Measurements from ENCODE around the gene PFN2. TPM values are rescaled to one million over a fixed set of nuclear protein-coding genes. Genes with fewer than 3 reads are reported as not detected.
"Not testable (repeated sequence)": the region's sequence is repeated elsewhere in the genome, so short reads cannot be mapped to it uniquely, and the experiment has no call there.

PFN2 gene
- total and polyA plus RNA-seq, 2 donors from 2014 or later: 93.2 to 253 TPM

DNA sequence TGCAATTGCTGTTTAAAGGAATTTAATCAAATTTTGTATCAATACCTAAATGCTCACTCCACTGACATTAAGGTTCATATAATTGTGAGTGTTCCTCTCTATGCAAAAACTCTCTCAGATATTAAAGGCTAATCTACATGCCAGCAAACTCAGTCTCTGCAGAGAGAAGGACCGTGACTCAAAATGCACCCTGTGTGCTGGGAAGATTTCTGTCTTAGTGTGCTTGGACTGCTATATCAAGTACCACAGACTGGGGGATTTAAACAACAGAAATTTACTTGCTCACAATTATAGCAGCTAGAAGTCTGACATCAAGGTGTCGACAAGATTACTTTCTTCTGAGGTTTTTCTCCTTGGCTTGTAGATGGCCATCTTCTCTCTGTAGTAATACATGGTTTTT, 18.6 kb upstream of the PFN2 start:
- TF ChIP-seq, protein P1, sequence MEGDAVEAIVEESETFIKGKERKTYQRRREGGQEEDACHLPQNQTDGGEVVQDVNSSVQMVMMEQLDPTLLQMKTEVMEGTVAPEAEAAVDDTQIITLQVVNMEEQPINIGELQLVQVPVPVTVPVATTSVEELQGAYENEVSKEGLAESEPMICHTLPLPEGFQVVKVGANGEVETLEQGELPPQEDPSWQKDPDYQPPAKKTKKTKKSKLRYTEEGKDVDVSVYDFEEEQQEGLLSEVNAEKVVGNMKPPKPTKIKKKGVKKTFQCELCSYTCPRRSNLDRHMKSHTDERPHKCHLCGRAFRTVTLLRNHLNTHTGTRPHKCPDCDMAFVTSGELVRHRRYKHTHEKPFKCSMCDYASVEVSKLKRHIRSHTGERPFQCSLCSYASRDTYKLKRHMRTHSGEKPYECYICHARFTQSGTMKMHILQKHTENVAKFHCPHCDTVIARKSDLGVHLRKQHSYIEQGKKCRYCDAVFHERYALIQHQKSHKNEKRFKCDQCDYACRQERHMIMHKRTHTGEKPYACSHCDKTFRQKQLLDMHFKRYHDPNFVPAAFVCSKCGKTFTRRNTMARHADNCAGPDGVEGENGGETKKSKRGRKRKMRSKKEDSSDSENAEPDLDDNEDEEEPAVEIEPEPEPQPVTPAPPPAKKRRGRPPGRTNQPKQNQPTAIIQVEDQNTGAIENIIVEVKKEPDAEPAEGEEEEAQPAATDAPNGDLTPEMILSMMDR (IDR thresholded peaks at IDR 0.05; ENCODE audit: borderline replicate concordance, extremely low read depth, insufficient read depth): no peak
- H3K4me3 ChIP-seq (ENCODE audit: low read length in 3 of 3): no peak overlapping the region
- no peak overlapping the region for H3K27ac ChIP-seq (ENCODE audit: low read depth in 2 of 2, low read length in 2 of 2)
- intact Hi-C loops (cut with DNase I): no loop called here
- DNase-seq: no peak
- H3K4me1 ChIP-seq (ENCODE audit: control insufficient read depth in 2 of 3, insufficient read depth in 2 of 3, low read depth in 1 of 3, low read length in 3 of 3): no peaks in the 10 kb centered on the region
- no peaks in the 10 kb centered on the region for H3K27me3 ChIP-seq (ENCODE audit: control insufficient read depth, insufficient read depth, low read length)
- no peak for FAIRE-seq
- no peak overlapping the region for H3K9ac ChIP-seq (ENCODE audit: low read length in 3 of 3)
- no peaks in the 10 kb centered on the region for H3K36me3 ChIP-seq (ENCODE audit: control insufficient read depth in 2 of 3, insufficient read depth in 3 of 3, low read length in 3 of 3)
- no peaks in the 10 kb centered on the region for H3K9me3 ChIP-seq (ENCODE audit: control insufficient read depth in 2 of 3, insufficient read depth in 1 of 3, low read length in 3 of 3)

DNA sequence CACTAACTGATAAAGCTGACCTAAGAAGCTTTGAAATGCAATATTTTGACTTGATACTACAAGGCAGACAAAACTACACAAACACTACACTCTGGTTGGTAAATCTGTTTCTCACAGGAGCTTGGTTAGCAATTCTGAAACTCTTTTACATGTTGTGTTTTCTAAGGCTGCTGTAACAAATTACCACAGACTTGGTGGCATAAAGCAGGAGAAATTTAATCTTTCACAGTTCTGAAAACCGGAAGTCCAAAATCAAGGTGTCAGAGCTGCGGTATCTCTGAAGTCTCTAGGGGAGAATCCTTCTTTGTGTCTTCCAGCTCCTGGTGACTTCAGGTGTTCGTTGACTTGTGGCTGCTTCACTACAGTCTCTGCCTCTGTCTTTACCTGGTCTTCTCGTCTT, 12.9 kb upstream of the PFN2 start:
- no peaks in the 10 kb centered on the region for H3K9me3 ChIP-seq (ENCODE audit: control insufficient read depth in 2 of 3, insufficient read depth in 1 of 3, low read length in 3 of 3)
- H3K9ac ChIP-seq (ENCODE audit: low read length in 3 of 3): no peak overlapping the region
- no peaks in the 10 kb centered on the region for H3K36me3 ChIP-seq (ENCODE audit: control insufficient read depth in 2 of 3, insufficient read depth in 3 of 3, low read length in 3 of 3)
- intact Hi-C loops (cut with DNase I): no loop called here
- no peak for DNase-seq
- H3K4me3 ChIP-seq (ENCODE audit: low read length in 3 of 3): no peak overlapping the region
- no peak overlapping the region for H3K27ac ChIP-seq (ENCODE audit: low read depth in 2 of 2, low read length in 2 of 2)
- H3K4me1 ChIP-seq (ENCODE audit: control insufficient read depth in 2 of 3, insufficient read depth in 2 of 3, low read depth in 1 of 3, low read length in 3 of 3): no peaks in the 10 kb centered on the region
- no peaks in the 10 kb centered on the region for H3K27me3 ChIP-seq (ENCODE audit: control insufficient read depth, insufficient read depth, low read length)
- FAIRE-seq: no peak
- TF ChIP-seq, protein P1 (IDR thresholded peaks at IDR 0.05; ENCODE audit: borderline replicate concordance, extremely low read depth, insufficient read depth): no peak

DNA sequence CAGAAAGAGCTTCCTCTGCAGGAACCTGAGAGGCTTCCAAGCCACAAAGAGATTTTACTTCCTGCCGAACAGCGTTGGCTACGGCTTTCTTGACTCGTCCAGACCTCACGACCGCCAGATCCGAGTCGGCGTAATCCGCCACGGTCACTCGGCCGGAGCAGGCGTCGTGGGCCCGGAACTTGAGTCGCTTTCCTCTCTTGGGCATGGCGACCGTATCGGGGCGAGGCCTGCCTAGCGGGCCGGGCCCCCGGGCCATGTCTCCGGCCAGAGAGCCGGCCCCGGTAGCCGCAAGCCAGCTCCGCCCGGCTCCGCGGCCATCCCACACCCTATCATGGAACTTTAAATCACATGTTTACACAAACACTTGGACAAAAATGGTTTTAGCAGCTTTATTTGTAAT, 12.4 kb upstream of the PFN2 start:
- H3K36me3 ChIP-seq (ENCODE audit: control insufficient read depth in 2 of 3, insufficient read depth in 3 of 3, low read length in 3 of 3); H3K27ac ChIP-seq (ENCODE audit: low read depth in 2 of 2, low read length in 2 of 2); FAIRE-seq; H3K4me3 ChIP-seq (ENCODE audit: low read length in 3 of 3); H3K9ac ChIP-seq (ENCODE audit: low read length in 3 of 3); DNase-seq; intact Hi-C loops (cut with DNase I); H3K4me1 ChIP-seq (ENCODE audit: control insufficient read depth in 2 of 3, insufficient read depth in 2 of 3, low read depth in 1 of 3, low read length in 3 of 3); H3K9me3 ChIP-seq (ENCODE audit: control insufficient read depth in 2 of 3, insufficient read depth in 1 of 3, low read length in 3 of 3); H3K27me3 ChIP-seq (ENCODE audit: control insufficient read depth, insufficient read depth, low read length): not testable (repeated sequence)

DNA sequence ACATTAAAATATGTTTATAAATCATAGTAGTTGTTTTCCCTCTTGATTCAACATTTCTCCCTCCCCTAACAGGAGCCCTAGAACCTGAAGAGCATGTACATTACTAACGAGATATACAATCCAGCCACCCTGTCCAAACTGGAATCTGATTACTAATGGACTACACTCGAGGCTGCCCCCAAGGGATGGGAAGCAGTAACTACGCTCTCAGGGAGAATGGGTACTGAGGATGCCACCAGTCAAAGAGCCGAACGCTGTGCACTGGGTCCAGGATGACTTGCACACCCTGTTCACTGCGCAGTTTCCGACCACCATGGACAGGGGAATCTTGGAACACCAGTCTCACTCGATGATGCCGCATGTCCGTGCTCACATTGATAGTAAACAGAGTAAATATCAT, 11.3 kb upstream of the PFN2 start:
- H3K9ac ChIP-seq (ENCODE audit: low read length in 3 of 3); H3K27me3 ChIP-seq (ENCODE audit: control insufficient read depth, insufficient read depth, low read length); H3K9me3 ChIP-seq (ENCODE audit: control insufficient read depth in 2 of 3, insufficient read depth in 1 of 3, low read length in 3 of 3); FAIRE-seq; H3K4me1 ChIP-seq (ENCODE audit: control insufficient read depth in 2 of 3, insufficient read depth in 2 of 3, low read depth in 1 of 3, low read length in 3 of 3); intact Hi-C loops (cut with DNase I); H3K27ac ChIP-seq (ENCODE audit: low read depth in 2 of 2, low read length in 2 of 2); H3K4me3 ChIP-seq (ENCODE audit: low read length in 3 of 3); H3K36me3 ChIP-seq (ENCODE audit: control insufficient read depth in 2 of 3, insufficient read depth in 3 of 3, low read length in 3 of 3); DNase-seq: not testable (repeated sequence)

DNA sequence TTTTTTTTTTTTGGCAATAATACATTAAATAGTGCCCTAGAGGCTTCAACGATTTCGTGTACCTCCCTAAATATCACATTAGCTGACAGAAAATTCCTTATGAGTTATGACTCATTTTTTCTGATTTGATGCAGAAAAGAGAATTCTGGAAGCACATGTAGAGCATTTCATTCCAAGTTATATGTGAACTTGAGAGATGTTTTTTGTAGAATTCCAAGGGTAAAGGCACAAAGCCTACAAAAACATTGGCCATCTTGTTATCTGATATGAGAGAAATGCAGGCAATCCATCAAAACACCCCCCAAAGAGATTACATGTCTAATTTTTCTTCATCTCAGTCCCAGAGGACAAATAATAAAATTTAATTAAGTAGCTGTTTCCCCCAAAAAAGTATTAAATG, 6.7 kb upstream of the PFN2 start:
- Histone ChIP-seq H3K27me3 (ENCODE audit: control insufficient read depth, insufficient read depth, low read length) (no peaks in the 10 kb centered on the region), H3K9ac (ENCODE audit: low read length in 3 of 3) (no peak overlapping the region), H3K4me3 (ENCODE audit: low read length in 3 of 3) (no peak overlapping the region), H3K36me3 (ENCODE audit: control insufficient read depth in 2 of 3, insufficient read depth in 3 of 3, low read length in 3 of 3) (no peaks in the 10 kb centered on the region), H3K4me1 (ENCODE audit: control insufficient read depth in 2 of 3, insufficient read depth in 2 of 3, low read depth in 1 of 3, low read length in 3 of 3) (no peaks in the 10 kb centered on the region), H3K9me3 (ENCODE audit: control insufficient read depth in 2 of 3, insufficient read depth in 1 of 3, low read length in 3 of 3) (no peaks in the 10 kb centered on the region), H3K27ac (ENCODE audit: low read depth in 2 of 2, low read length in 2 of 2) (no peak overlapping the region)
- intact Hi-C loops (cut with DNase I): no loop called here
- TF ChIP-seq, protein P1 (IDR thresholded peaks at IDR 0.05; ENCODE audit: borderline replicate concordance, extremely low read depth, insufficient read depth): no peak
- no peak for FAIRE-seq
- DNase-seq: peak in 2 of 5 donors; percentile 58 to 80

Measured in kidney (tissue), 14 donors.